GM23338 (cell line): ENCODE measurements around the gene RPLP2. TPM values are rescaled to one million over a fixed set of nuclear protein-coding genes. Genes with fewer than 3 reads are reported as not detected.

ENCODE experiments used
- ATAC-seq: fragments of 200-7000 bp; cut with Tn5 transposase; 3 replicates; pipeline ENCODE4 v1.9.1; 2020
- DNase-seq: peaks from one replicate; pipeline ENCODE4 v3.0.0-alpha.2; 2015; ENCODE audit warnings: low spot score
- H2AFZ ChIP-seq: fragments of 200-600 bp; sonication (generic); 2 replicates; pipeline ENCODE4 v1.8.0; 2016; ENCODE audit warnings: antibody characterized with exemption, mild to moderate bottlenecking, moderate library complexity
- H3F3A ChIP-seq: fragments of 200-600 bp; sonication (generic); replicated peaks from 2 replicates; pipeline ENCODE4 v1.8.0; 2017; ENCODE audit warnings: antibody characterized with exemption, mixed run types, low read depth
- H3K27ac ChIP-seq: fragments of 200-600 bp; sonication (generic); 2 replicates; pipeline ENCODE4 v1.6.1; 2016; ENCODE audit warnings: low read depth
- H3K27me3 ChIP-seq: fragments of 200-600 bp; sonication (generic); 2 replicates; pipeline ENCODE4 v1.8.0; 2016; ENCODE audit warnings: mild to moderate bottlenecking, mixed run types, moderate library complexity; ENCODE audit not compliant: insufficient read depth
- H3K36me3 ChIP-seq: fragments of 200-600 bp; sonication (generic); 2 replicates; pipeline ENCODE4 v1.8.0; 2016; ENCODE audit warnings: mild to moderate bottlenecking; ENCODE audit not compliant: insufficient read depth
- H3K4me1 ChIP-seq: fragments of 200-600 bp; sonication (generic); 2 replicates; pipeline ENCODE4 v1.8.0; 2016; ENCODE audit warnings: mild to moderate bottlenecking, moderate library complexity; ENCODE audit not compliant: insufficient read depth
- H3K4me2 ChIP-seq: fragments of 200-600 bp; sonication (generic); 2 replicates; pipeline ENCODE4 v1.7.1; 2017; ENCODE audit warnings: mixed run types
- H3K4me3 ChIP-seq: fragments of 200-600 bp; sonication (generic); 2 replicates; pipeline ENCODE4 v1.6.1; 2016; ENCODE audit warnings: mixed run types
- H3K79me2 ChIP-seq: fragments of 200-600 bp; sonication (generic); replicated peaks from 2 replicates; pipeline ENCODE4 v1.8.0; 2017; ENCODE audit warnings: mild to moderate bottlenecking; ENCODE audit not compliant: insufficient read depth
- H3K9me2 ChIP-seq: fragments of 200-600 bp; sonication (generic); 2 replicates; pipeline ENCODE4 v1.8.0; 2017; ENCODE audit not compliant: insufficient read depth
- H4K20me1 ChIP-seq: fragments of 200-600 bp; sonication (generic); replicated peaks from 2 replicates; pipeline ENCODE4 v1.8.0; 2017; ENCODE audit warnings: mild to moderate bottlenecking; ENCODE audit not compliant: insufficient read depth
- H3K27ac Mint-ChIP-seq: 2 replicates; pipeline ENCODE4 v1.8.0; 2020; ENCODE audit warnings: inconsistent platforms, mild to moderate bottlenecking, moderate library complexity, mixed read lengths
- H3K27me3 Mint-ChIP-seq: 3 replicates; pipeline ENCODE4 v1.8.0; 2022; ENCODE audit warnings: low read depth, mild to moderate bottlenecking, moderate library complexity, mixed read lengths, inconsistent platforms; ENCODE audit not compliant: insufficient read depth, poor library complexity
- H3K36me3 Mint-ChIP-seq: 3 replicates; pipeline ENCODE4 v1.8.0; 2021; ENCODE audit warnings: low read depth, mild to moderate bottlenecking, inconsistent platforms, moderate library complexity, mixed read lengths
- H3K4me1 Mint-ChIP-seq: 3 replicates; pipeline ENCODE4 v1.8.0; 2020; ENCODE audit warnings: mild to moderate bottlenecking, inconsistent platforms, mixed read lengths
- H3K4me3 Mint-ChIP-seq: 3 replicates; pipeline ENCODE4 v1.8.0; 2021; ENCODE audit warnings: moderate library complexity, mild to moderate bottlenecking, inconsistent platforms, mixed read lengths
- H3K9me3 Mint-ChIP-seq: 3 replicates; pipeline ENCODE4 v1.8.0; 2020; ENCODE audit warnings: moderate library complexity, mild to moderate bottlenecking, inconsistent platforms, mixed read lengths
- CTCF ChIP-seq, 2 experiments: fragments of 200-600 bp in 1 of 2; sonication (generic) in 1 of 2; conservative IDR thresholded peaks; 2 replicates each; pipeline versions ENCODE4 v1.5.1 to v1.6.1; 2016 to 2017; ENCODE audit warnings: antibody characterized with exemption in 2 of 2, low read depth in 2 of 2, mild to moderate bottlenecking in 2 of 2, moderate library complexity in 1 of 2
- ETS1 ChIP-seq: IDR thresholded peaks from 2 replicates; pipeline ENCODE4 v1.6.1; 2016; ENCODE audit warnings: antibody characterized with exemption
- JUNB ChIP-seq: IDR thresholded peaks from one replicate; pipeline ENCODE4 v1.6.1; 2016; ENCODE audit warnings: antibody characterized with exemption; ENCODE audit not compliant: unreplicated experiment
- POLR2AphosphoS5 ChIP-seq: IDR thresholded peaks from 2 replicates; pipeline ENCODE4 v1.6.1; 2016; ENCODE audit warnings: antibody characterized with exemption, low read depth
- polyA plus RNA-seq: library from polyadenylated mRNA; unstranded; fragments of >200 nt; fragmentation: Nextera tagmentation; extraction: Ambion mirVana; gene quantifications from 2 replicates; pipeline ENCODE4 v1.2.1, GENCODE V29; 2016
- total RNA-seq: library from RNA; depleted of rRNA; stranded (reverse); fragments of >200 nt; shearing (Covaris generic); gene quantifications from 2 replicates; pipeline ENCODE4 v1.2.3, GENCODE V29; 2014
- TF ChIP-seq, protein P1 (sequence below): IDR thresholded peaks from one replicate; pipeline ENCODE4 v1.6.1; 2018; ENCODE audit warnings: antibody characterized with exemption; ENCODE audit not compliant: unreplicated experiment

The RPLP2 gene
- total and polyA plus RNA-seq, 2 experiments from 2014 or later, result 518 to 1,782 TPM

GRCh38 chr11:838441-839279 is 28.9 kb downstream of the RPLP2 start:
- H3K27ac Mint-ChIP-seq, result no peak overlapping the region
- Histone ChIP-seq H3K79me2 (peaks cover 23% of the 10 kb centered on the region), H3K27ac (0 out of 2 replicates have a peak overlapping the region, but pooled peaks have one; percentile 26)

More at GRCh38 chr11:838441-839279, 28.9 kb downstream of the RPLP2 start:
- TF ChIP-seq, protein P1, sequence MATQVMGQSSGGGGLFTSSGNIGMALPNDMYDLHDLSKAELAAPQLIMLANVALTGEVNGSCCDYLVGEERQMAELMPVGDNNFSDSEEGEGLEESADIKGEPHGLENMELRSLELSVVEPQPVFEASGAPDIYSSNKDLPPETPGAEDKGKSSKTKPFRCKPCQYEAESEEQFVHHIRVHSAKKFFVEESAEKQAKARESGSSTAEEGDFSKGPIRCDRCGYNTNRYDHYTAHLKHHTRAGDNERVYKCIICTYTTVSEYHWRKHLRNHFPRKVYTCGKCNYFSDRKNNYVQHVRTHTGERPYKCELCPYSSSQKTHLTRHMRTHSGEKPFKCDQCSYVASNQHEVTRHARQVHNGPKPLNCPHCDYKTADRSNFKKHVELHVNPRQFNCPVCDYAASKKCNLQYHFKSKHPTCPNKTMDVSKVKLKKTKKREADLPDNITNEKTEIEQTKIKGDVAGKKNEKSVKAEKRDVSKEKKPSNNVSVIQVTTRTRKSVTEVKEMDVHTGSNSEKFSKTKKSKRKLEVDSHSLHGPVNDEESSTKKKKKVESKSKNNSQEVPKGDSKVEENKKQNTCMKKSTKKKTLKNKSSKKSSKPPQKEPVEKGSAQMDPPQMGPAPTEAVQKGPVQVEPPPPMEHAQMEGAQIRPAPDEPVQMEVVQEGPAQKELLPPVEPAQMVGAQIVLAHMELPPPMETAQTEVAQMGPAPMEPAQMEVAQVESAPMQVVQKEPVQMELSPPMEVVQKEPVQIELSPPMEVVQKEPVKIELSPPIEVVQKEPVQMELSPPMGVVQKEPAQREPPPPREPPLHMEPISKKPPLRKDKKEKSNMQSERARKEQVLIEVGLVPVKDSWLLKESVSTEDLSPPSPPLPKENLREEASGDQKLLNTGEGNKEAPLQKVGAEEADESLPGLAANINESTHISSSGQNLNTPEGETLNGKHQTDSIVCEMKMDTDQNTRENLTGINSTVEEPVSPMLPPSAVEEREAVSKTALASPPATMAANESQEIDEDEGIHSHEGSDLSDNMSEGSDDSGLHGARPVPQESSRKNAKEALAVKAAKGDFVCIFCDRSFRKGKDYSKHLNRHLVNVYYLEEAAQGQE, result no peak
- TF ChIP-seq POLR2AphosphoS5 (peak; percentile 56; the same call in 1 of the 2 replicates), ETS1 (no peak), JUNB (no peak), CTCF (conservative IDR thresholded peaks at IDR 0.05; ENCODE audit: low read depth in 2 of 2) (peak; percentile 33 to 41)
- Mint-ChIP-seq H3K4me3 (no peak overlapping the region), H3K27me3 (peaks cover 25% of the 10 kb centered on the region), H3K4me1 (peaks cover 27% of the 10 kb centered on the region), H3K9me3 (no peaks in the 10 kb centered on the region), H3K36me3 (peaks cover 38% of the 10 kb centered on the region)
- Histone ChIP-seq H2AFZ (no peak overlapping the region), H3K27me3 (no peaks in the 10 kb centered on the region), H3K4me3 (no peak overlapping the region), H3K9me2 (no peaks in the 10 kb centered on the region), H3K4me2 (no peak overlapping the region), H3K36me3 (peaks cover 6% of the 10 kb centered on the region; the same call in 1 of the 2 replicates), H4K20me1 (peaks cover 38% of the 10 kb centered on the region), H3K4me1 (peaks cover 15% of the 10 kb centered on the region), H3F3A (peaks cover 26% of the 10 kb centered on the region)
- DNase-seq, result peak; percentile 79
- ATAC-seq, result peak; percentile 17
